WTC11 (cell line): ENCODE results near the gene MAPK7. TPM values are rescaled to one million over a fixed set of nuclear protein-coding genes. Genes with fewer than 3 reads are reported as not detected.

Source experiments
- ATAC-seq: fragments of 200-7000 bp; cut with Tn5 transposase; 2 replicates; pipeline ENCODE4 v1.10.0; 2021; ENCODE audit warnings: mild to moderate bottlenecking, moderate library complexity
- CTCF ChIA-PET: fragments of 300-600 bp; sonication (Branson Sonifier 250); formaldehyde crosslinking; loops from one replicate; lab custom pipeline; 2021; ENCODE audit warnings: antibody characterized with exemption; lab: Charles Lee
- POLR2A ChIA-PET: fragments of 350-600 bp; sonication (Branson Sonifier 250); formaldehyde crosslinking; loops from one replicate; lab custom pipeline; 2021; ENCODE audit warnings: antibody characterized with exemption; lab: Charles Lee
- DNase-seq: peaks from one replicate; pipeline ENCODE4 v3.0.0; 2021; ENCODE audit warnings: low spot score
- H3K27ac Mint-ChIP-seq: 2 replicates; pipeline ENCODE4 v1.8.0; 2021; ENCODE audit warnings: mixed read lengths
- H3K27me3 Mint-ChIP-seq: 2 replicates; pipeline ENCODE4 v1.8.0; 2021; ENCODE audit warnings: low read depth, mild to moderate bottlenecking, moderate library complexity, mixed read lengths
- H3K36me3 Mint-ChIP-seq: 2 replicates; pipeline ENCODE4 v1.8.0; 2021; ENCODE audit warnings: mixed read lengths
- H3K4me1 Mint-ChIP-seq: 2 replicates; pipeline ENCODE4 v1.8.0; 2022; ENCODE audit warnings: mixed read lengths
- H3K4me3 Mint-ChIP-seq: 2 replicates; pipeline ENCODE4 v1.8.0; 2021; ENCODE audit warnings: mild to moderate bottlenecking, moderate library complexity, mixed read lengths
- H3K9me3 Mint-ChIP-seq: 2 replicates; pipeline ENCODE4 v1.8.0; 2021; ENCODE audit warnings: mixed read lengths
- AFF4 ChIP-seq: sonication (generic); formaldehyde crosslinking; IDR thresholded peaks from 2 replicates; pipeline ENCODE4 v1.8.1; 2023; ENCODE audit warnings: mild to moderate bottlenecking, missing genetic modification reagents, borderline replicate concordance
- CREM ChIP-seq: sonication (generic); formaldehyde crosslinking; IDR thresholded peaks from 2 replicates; pipeline ENCODE4 v1.8.1; 2022; ENCODE audit warnings: mild to moderate bottlenecking, missing genetic modification reagents, moderate library complexity
- ERG ChIP-seq: fragments of 250-450 bp; sonication (Bioruptor Pico); IDR thresholded peaks from 2 replicates; pipeline ENCODE4 v1.8.0; 2021; ENCODE audit warnings: mild to moderate bottlenecking
- ESRRA ChIP-seq: sonication (generic); formaldehyde crosslinking; IDR thresholded peaks from 2 replicates; pipeline ENCODE4 v1.8.1; 2022; ENCODE audit warnings: mild to moderate bottlenecking, missing genetic modification reagents, borderline replicate concordance
- FOXJ3 ChIP-seq: sonication (generic); formaldehyde crosslinking; IDR thresholded peaks from 2 replicates; pipeline ENCODE4 v1.9.0; 2021; ENCODE audit warnings: missing genetic modification reagents, mild to moderate bottlenecking, borderline replicate concordance
- GRHL2 ChIP-seq: fragments of 250-450 bp; sonication (Bioruptor Pico); IDR thresholded peaks from 2 replicates; pipeline ENCODE4 v1.8.0; 2022; ENCODE audit warnings: mild to moderate bottlenecking, moderate library complexity; ENCODE audit not compliant: insufficient replicate concordance, severe bottlenecking
- IRF1 ChIP-seq: sonication (generic); formaldehyde crosslinking; IDR thresholded peaks from 2 replicates; pipeline ENCODE4 v1.8.0; 2023; ENCODE audit warnings: missing genetic modification reagents
- MLX ChIP-seq: sonication (generic); formaldehyde crosslinking; IDR thresholded peaks from 2 replicates; pipeline ENCODE4 v1.8.1; 2023; ENCODE audit warnings: mild to moderate bottlenecking, missing genetic modification reagents, moderate library complexity
- MXD4 ChIP-seq: fragments of 250-450 bp; sonication (Bioruptor Pico); IDR thresholded peaks from 2 replicates; pipeline ENCODE4 v1.8.0; 2021; ENCODE audit warnings: mild to moderate bottlenecking, moderate library complexity, borderline replicate concordance
- SMAD3 ChIP-seq: sonication (generic); formaldehyde crosslinking; IDR thresholded peaks from 2 replicates; pipeline ENCODE4 v1.8.0; 2022; ENCODE audit warnings: missing genetic modification reagents, mild to moderate bottlenecking, borderline replicate concordance
- SOX15 ChIP-seq: fragments of 250-450 bp; sonication (Bioruptor Pico); IDR thresholded peaks from 2 replicates; pipeline ENCODE4 v1.9.0; 2021; ENCODE audit warnings: mild to moderate bottlenecking
- SP1 ChIP-seq: sonication (generic); formaldehyde crosslinking; conservative IDR thresholded peaks from 2 replicates; pipeline ENCODE4 v1.8.1; 2022; ENCODE audit warnings: missing genetic modification reagents
- STAT6 ChIP-seq: sonication (generic); formaldehyde crosslinking; conservative IDR thresholded peaks from 2 replicates; pipeline ENCODE4 v1.8.1; 2023; ENCODE audit warnings: mild to moderate bottlenecking, low read depth, missing genetic modification reagents, moderate library complexity
- ZBTB21 ChIP-seq: sonication (generic); formaldehyde crosslinking; IDR thresholded peaks from 2 replicates; pipeline ENCODE4 v1.8.1; 2023; ENCODE audit warnings: mild to moderate bottlenecking, missing genetic modification reagents, borderline replicate concordance
- ZNF121 ChIP-seq: sonication (generic); formaldehyde crosslinking; IDR thresholded peaks from 2 replicates; pipeline ENCODE4 v1.8.0; 2023; ENCODE audit warnings: missing genetic modification reagents
- ZNF232 ChIP-seq: sonication (generic); formaldehyde crosslinking; IDR thresholded peaks from 2 replicates; pipeline ENCODE4 v1.8.0; 2022; ENCODE audit warnings: mild to moderate bottlenecking, missing genetic modification reagents
- ZNF512 ChIP-seq: sonication (generic); formaldehyde crosslinking; IDR thresholded peaks from 2 replicates; pipeline ENCODE4 v1.8.1; 2022; ENCODE audit warnings: missing genetic modification reagents, borderline replicate concordance
- total RNA-seq: library from RNA; stranded (reverse); gene quantifications from 3 replicates; pipeline ENCODE4 v1.2.3, GENCODE V29; 2021

MAPK7 gene
- total RNA-seq, 1 experiment from 2014 or later, result 38.5 TPM

GRCh38 chr17:19385521-19385983 is 7.3 kb downstream of the MAPK7 start:
- H3K27ac Mint-ChIP-seq, result no peak overlapping the region
- ATAC-seq, result no peak
- peaks cover 34% of the 10 kb centered on the region for H3K4me1 Mint-ChIP-seq
- no peaks in the 10 kb centered on the region; the same call in 1 of the 2 replicates for H3K27me3 Mint-ChIP-seq
- no peak overlapping the region for H3K4me3 Mint-ChIP-seq
- CTCF ChIA-PET, result interaction anchor here (1.3 to 7.6 kb wide), 5 partner anchors 12 to 359 kb away, joined by 3 to 48 read pairs (median 5); partner anchors contain the start of gene B9D1
- TF ChIP-seq ERG (CRISPR knock-in tag) (no peak), FOXJ3 (CRISPR knock-in tag) (no peak), MLX (no peak), SP1 (no peak), IRF1 (no peak), CREM (CRISPR knock-in tag) (no peak), SOX15 (no peak), MXD4 (CRISPR knock-in tag) (no peak), ZNF121 (no peak), ZNF232 (CRISPR knock-in tag) (no peak)
- TF ChIP-seq, all 79 proteins: peak for 0
- DNase-seq, result no peak
- Mint-ChIP-seq H3K36me3 (peaks cover 33% of the 10 kb centered on the region), H3K9me3 (no peaks in the 10 kb centered on the region)
- POLR2A ChIA-PET, result interaction anchor here (0.6 to 2.6 kb wide), 2 partner anchors 8 to 538 kb away, joined by 3 to 14 read pairs; partner anchors contain the start of gene MAPK7

GRCh38 chr17:19386051-19386929 is 8.0 kb downstream of the MAPK7 start:
- POLR2A ChIA-PET, result interaction anchor here (2.6 kb wide), 1 partner anchor 8 kb away, joined by 14 read pairs; the partner anchor contains the start of gene MAPK7
- peak overlapping the region; percentile 82 for H3K27ac Mint-ChIP-seq

More at GRCh38 chr17:19386051-19386929, 8.0 kb downstream of the MAPK7 start:
- ATAC-seq (peak; percentile 8), DNase-seq (no peak)
- CTCF ChIA-PET, result interaction anchor here (0.5 to 7.6 kb wide), 11 partner anchors 8 to 606 kb away, joined by 3 to 48 read pairs (median 5); partner anchors contain the start of genes B9D1 and MAPK7
- TF ChIP-seq GRHL2 (CRISPR knock-in tag), result no peak
- peak; percentile 5; the same call in 1 of the 2 replicates for TF ChIP-seq ESRRA (CRISPR knock-in tag)
- TF ChIP-seq ZBTB21, result 0 out of 2 replicates have a peak, but pooled peaks have one; percentile 31
- TF ChIP-seq SMAD3 (CRISPR knock-in tag), result no peak
- no peak for TF ChIP-seq STAT6
- no peak for TF ChIP-seq AFF4 (CRISPR knock-in tag)
- TF ChIP-seq ZNF512 (CRISPR knock-in tag), result no peak
- Mint-ChIP-seq H3K36me3 (peaks cover 25% of the 10 kb centered on the region), H3K9me3 (no peaks in the 10 kb centered on the region), H3K4me3 (peak overlapping the region; percentile 23; the same call in 1 of the 2 replicates), H3K27me3 (no peaks in the 10 kb centered on the region; the same call in 1 of the 2 replicates), H3K4me1 (peaks cover 40% of the 10 kb centered on the region)
